HCEC 1CT (cell line): Measurements from ENCODE around the gene PADI2.

Experiments used
- DNase-seq: peaks from one replicate; pipeline ENCODE4 v3.0.0-alpha.2; 2017

Gene PADI2

GRCh38 chr1:17112496-17113236, 6.6 kb downstream of the PADI2 start:
- no peak for DNase-seq

DNA sequence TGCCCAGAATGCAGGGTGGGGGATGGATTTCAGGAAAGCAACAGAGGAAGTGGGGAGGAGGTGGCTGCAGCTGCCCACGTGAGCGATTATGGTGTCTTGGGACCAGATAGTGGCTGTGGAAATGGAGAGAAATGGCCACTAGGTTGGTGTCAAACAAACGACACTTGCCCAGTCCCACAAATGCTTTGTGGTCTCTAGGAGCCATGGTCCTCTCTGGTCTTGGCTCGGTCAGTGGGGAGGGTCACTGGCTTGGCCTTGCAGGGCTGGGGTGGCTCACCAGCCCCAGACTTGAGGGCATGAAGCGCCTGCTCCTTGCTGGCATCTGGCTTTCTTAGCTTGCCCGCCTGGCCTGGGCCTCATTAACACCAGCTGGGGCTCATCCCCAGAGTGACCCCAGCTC, 7.2 kb downstream of the PADI2 start:
- DNase-seq, result no peak

DNA sequence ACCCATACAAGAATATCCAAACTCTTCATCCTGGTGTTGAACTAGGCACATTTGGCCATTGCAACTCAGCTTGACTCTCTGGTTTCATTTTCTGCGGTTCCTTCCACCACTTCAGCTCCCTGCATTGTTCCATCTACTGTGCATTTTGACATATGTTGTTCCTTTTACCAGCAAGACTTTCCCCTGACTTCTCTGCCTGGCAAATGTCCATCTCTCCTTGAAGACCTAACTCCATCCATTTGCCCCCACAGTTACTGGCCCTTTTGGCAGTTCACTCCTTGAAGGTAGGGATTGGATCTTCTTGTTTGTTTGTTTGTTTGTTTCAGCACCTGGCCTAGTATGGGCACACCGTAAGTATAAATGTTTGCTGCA, 8.7 kb downstream of the PADI2 start:
- no peak for DNase-seq

GRCh38 chr1:17109892-17110554, 9.2 kb downstream of the PADI2 start:
- DNase-seq, result no peak

- DNase-seq, result no peak
Measured at GRCh38 chr1:17108786-17109185, 10.5 kb downstream of the PADI2 start.

- DNase-seq, result no peak
Measured at GRCh38 chr1:17108360-17108759, 10.9 kb downstream of the PADI2 start.

DNA sequence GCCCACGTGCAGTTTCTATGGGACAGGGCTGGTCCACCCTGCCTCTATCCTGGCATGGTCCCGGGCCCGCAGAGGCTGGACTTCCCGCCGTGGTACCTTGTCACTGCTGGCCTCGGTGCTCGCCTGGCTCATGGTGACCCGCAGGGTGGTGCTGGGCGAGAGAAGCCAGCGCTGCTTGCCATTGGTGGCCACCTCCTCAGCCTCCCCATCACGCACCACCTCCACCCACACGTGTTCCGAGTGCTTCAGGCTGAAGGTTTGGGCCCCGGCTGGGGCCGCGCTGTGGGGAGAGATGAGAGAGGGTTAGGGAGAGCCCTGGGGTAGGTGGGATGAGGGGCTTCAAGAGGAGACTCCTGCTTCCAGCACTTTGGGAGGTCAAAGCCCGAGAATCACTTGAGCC, 14.5 kb downstream of the PADI2 start:
- DNase-seq, result no peak

DNA sequence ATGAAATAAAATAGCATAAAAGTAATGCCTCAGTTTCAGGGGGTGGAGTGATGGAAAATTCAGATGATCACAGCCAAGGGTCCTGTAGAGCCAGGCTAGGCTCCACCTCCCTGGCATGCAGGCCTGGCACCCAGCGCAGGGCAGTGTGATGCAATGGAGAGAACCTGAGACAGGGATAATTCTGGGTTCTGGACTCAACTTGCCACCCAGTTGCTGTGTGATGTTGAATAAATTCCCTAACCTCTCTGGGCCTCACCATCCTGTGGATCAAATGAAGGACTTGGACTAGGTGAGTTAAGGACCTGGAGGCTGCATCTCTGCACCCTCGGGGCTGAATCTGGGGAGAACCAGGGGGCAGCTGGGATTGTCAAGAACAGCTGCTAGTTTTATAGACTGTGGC, 17.0 kb downstream of the PADI2 start:
- DNase-seq, result no peak

GRCh38 chr1:17101261-17101660, 18.0 kb downstream of the PADI2 start:
- no peak for DNase-seq

GRCh38 chr1:17099616-17100340, 19.5 kb downstream of the PADI2 start:
- DNase-seq, result no peak

- no peak for DNase-seq
Measured at GRCh38 chr1:17098446-17099317, 20.6 kb downstream of the PADI2 start.

- DNase-seq, result no peak
Measured at GRCh38 chr1:17097787-17098186, 21.5 kb downstream of the PADI2 start.

GRCh38 chr1:17097147-17097546, 22.1 kb downstream of the PADI2 start:
- DNase-seq, result no peak

- no peak for DNase-seq
Measured at GRCh38 chr1:17096584-17096983, 22.7 kb downstream of the PADI2 start.

- DNase-seq, result no peak
Measured at GRCh38 chr1:17095141-17095540, 24.1 kb downstream of the PADI2 start.

- DNase-seq, result no peak
Measured at GRCh38 chr1:17094664-17095063, 24.6 kb downstream of the PADI2 start.

DNA sequence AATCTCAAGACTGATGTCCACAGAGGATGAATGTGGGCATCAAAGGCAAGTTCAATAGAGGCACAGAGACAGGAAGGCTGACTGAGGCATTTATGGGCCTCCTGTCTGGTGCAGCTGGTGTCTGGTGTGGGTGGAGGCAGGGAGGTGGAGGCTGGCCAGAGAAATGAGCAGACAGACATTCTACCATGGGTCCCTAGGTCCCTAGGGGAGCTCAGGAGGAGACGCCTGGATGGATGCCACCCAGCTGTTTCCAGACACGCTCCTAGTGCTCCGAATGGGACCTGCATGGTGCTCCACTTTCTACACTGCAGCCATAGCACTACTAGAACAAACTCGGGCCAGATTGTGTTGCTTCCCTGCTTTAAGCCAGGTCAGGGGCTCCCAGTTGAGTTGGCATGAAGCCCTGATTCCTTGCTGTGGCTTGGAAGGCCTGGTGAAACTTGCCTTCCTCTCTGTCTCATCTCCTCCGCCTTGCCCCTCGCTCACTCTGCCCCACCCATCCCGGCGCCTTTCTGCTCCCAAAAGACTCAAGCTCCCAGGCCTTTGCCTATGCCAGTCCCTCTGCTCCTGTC, 25.3 kb downstream of the PADI2 start:
- no peak for DNase-seq

DNA sequence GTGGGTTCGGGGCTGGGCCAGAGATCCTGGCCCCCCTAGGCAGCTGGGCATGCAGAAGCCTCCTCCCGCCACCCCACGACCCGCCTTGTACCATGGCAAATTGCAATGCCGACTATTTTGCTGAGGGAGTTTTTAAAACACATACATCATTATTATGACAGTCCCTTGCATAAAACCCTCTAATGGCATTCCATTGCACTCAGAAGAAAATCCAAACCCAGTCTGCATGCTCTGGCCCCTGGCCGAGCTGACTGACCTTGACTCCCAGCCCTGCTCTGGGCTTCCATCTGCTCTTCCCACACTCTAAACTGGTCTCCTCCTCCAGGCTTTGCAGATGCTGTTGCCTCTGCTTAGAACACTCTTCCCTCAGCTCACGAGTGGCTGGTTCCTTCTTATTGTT, 28.0 kb downstream of the PADI2 start:
- DNase-seq, result no peak

DNA sequence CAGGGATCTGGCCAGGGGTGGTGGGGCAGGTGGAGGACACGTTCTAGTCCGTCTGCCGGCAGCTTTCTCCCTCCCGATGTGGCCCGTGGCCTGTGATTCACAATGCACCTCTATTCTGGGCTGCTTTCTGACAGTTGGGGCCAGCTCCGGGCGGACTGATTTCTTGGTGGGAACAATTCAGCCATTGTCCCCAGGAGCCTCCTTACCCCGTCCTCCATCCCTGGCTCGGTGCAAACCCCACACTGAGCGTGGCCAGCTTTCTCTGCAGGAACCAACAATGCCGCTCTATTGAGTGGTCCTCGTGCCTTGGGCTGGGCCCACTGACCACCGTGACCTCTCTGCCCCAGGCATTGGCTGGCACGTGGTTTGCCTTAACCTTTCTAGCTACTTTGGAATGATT, 29.7 kb downstream of the PADI2 start:
- DNase-seq, result no peak

DNA sequence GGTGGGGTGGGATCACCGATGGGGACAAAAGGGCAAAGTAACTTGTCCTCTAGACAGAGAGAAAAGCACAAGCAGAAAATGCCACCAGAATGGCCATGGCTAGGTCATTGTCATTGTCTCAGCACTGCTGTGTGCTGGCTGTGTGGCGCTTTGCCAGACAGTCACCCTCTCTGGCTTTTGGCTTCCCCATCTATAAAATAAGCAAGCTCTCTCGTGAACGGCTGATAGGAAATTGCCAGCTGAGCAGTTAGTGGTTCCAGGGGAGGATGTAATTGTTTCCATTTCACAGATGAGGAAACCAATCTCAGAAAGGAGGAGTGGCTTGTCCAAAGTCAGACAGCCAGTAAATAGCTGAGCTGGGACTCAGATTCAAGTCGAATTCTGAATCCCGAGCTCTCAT, 32.5 kb downstream of the PADI2 start:
- no peak for DNase-seq

GRCh38 chr1:17084787-17085186, 34.5 kb downstream of the PADI2 start:
- DNase-seq, result no peak

DNA sequence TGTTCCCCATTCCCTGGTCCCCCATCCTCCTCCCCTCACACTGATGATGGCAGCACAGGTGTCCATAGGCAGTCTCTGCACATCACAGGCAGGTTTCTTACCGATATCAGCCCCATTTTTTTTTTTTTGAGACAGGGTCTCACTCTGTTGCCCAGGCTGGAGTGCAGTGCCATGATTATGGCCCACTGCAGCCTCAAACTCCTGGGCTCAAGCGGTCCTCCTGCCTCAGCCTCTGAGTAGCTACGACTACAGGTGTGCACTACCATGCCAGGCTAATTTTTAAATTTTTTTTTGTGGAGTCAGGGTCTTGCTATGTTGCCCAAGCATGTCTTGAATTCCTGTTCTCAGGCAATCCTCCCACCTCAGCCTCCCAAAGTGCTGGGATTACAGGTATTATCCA, 36.5 kb downstream of the PADI2 start:
- DNase-seq, result no peak

DNA sequence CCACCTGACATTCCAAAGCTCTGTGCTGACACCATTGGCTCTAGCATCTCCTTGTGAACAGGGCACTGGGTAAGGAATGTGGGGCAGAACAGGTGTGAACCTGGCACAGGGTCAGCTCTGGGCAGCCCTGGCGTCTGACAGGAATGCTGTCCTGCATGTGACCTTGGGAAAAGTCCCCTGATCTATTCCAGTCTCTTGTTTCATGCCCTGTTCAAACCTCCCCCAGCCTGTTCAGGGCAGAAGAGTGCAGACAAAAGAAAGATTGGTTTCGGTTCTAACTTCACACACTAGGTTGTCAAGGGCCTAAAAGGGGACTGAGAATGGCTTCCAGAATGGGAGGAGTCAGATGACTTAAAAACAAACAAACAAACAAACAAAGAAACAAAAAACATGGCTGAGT, 37.8 kb downstream of the PADI2 start:
- DNase-seq, result no peak
